Skeletal muscle cell (primary cell): ENCODE data around the gene IGSF3.
"Not testable (repeated sequence)": the region's sequence is repeated elsewhere in the genome, so short reads cannot be mapped to it uniquely, and the experiment has no call there.

Experiments used
- DNase-seq: peaks from one replicate; pipeline ENCODE4 v3.0.0-alpha.2; 2010; ENCODE audit warnings: low read depth
- H3K4me3 ChIP-seq: 2 replicates; pipeline ENCODE4 v1.5.1; 2011; ENCODE audit warnings: low read depth, mild to moderate bottlenecking, control low read depth, low read length, moderate library complexity

Gene IGSF3

GRCh38 chr1:116609801-116610371 is 57.6 kb downstream of the IGSF3 start:
- not testable (repeated sequence) for H3K4me3 ChIP-seq, DNase-seq

- not testable (repeated sequence) for H3K4me3 ChIP-seq, DNase-seq
Observed at GRCh38 chr1:116608841-116609240, 58.7 kb downstream of the IGSF3 start.

- not testable (repeated sequence) for H3K4me3 ChIP-seq, DNase-seq
Observed at GRCh38 chr1:116608151-116608550, 59.4 kb downstream of the IGSF3 start.

GRCh38 chr1:116607463-116607862 is 60.1 kb downstream of the IGSF3 start:
- not testable (repeated sequence) for H3K4me3 ChIP-seq, DNase-seq

GRCh38 chr1:116606067-116606466 is 61.5 kb downstream of the IGSF3 start:
- H3K4me3 ChIP-seq, DNase-seq: not testable (repeated sequence)

GRCh38 chr1:116605315-116605714 is 62.2 kb downstream of the IGSF3 start:
- no peak overlapping the region for H3K4me3 ChIP-seq
- no peak for DNase-seq

GRCh38 chr1:116604408-116604807 is 63.1 kb downstream of the IGSF3 start:
- not testable (repeated sequence) for DNase-seq, H3K4me3 ChIP-seq

- not testable (repeated sequence) for DNase-seq, H3K4me3 ChIP-seq
Observed at GRCh38 chr1:116603646-116604045, 63.9 kb downstream of the IGSF3 start.

- DNase-seq, H3K4me3 ChIP-seq: not testable (repeated sequence)
Observed at GRCh38 chr1:116599369-116599768, 68.2 kb downstream of the IGSF3 start.

- H3K4me3 ChIP-seq, DNase-seq: not testable (repeated sequence)
Observed at GRCh38 chr1:116598420-116599036, 69.0 kb downstream of the IGSF3 start.

- H3K4me3 ChIP-seq, DNase-seq: not testable (repeated sequence)
Observed at GRCh38 chr1:116597388-116597787, 70.1 kb downstream of the IGSF3 start.

GRCh38 chr1:116596742-116597307 is 70.7 kb downstream of the IGSF3 start:
- not testable (repeated sequence) for H3K4me3 ChIP-seq, DNase-seq

- not testable (repeated sequence) for H3K4me3 ChIP-seq, DNase-seq
Observed at GRCh38 chr1:116595946-116596741, 71.4 kb downstream of the IGSF3 start.

- H3K4me3 ChIP-seq, DNase-seq: not testable (repeated sequence)
Observed at GRCh38 chr1:116595065-116595840, 72.3 kb downstream of the IGSF3 start.

GRCh38 chr1:116593977-116594376 is 73.6 kb downstream of the IGSF3 start:
- H3K4me3 ChIP-seq, DNase-seq: not testable (repeated sequence)

GRCh38 chr1:116593401-116593800 is 74.1 kb downstream of the IGSF3 start:
- not testable (repeated sequence) for H3K4me3 ChIP-seq, DNase-seq

GRCh38 chr1:116591951-116592605 is 75.5 kb downstream of the IGSF3 start:
- DNase-seq: not testable (repeated sequence)

GRCh38 chr1:116591006-116591950 is 76.3 kb downstream of the IGSF3 start:
- H3K4me3 ChIP-seq, DNase-seq: not testable (repeated sequence)

More at GRCh38 chr1:116591951-116592605, 75.5 kb downstream of the IGSF3 start:
- H3K4me3 ChIP-seq: not testable (repeated sequence)
